ENCODE measurements around the gene KRT39. TPM values are rescaled to one million over a fixed set of nuclear protein-coding genes. Genes with fewer than 3 reads are reported as not detected.

The KRT39 gene
- total and polyA plus RNA-seq, 2 of the 8 experiments (the other 6 are each of a cell fraction or from before 2014, with no cell fraction given) = not detected

DNA sequence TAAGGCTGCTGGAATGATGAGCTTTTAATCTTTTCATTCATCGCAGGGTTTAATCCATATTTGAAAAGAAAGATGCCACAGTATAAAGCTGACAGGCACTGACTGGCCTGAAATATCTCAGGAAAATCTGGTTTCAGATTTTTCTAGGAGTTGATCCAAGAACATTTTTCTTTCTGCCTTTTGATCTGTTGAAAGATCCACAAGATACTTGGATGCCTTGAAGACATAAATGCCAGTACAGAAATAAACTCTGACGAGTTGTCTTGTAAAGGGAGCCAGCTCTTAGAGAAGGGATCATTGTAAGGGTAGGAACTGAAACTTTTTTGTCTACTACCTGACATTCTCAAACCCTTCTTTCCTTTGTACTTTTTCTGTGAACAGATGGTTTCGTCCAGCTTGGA, 56.3 kb downstream of the KRT39 start:
- Histone ChIP-seq H3K27ac (ENCODE audit: low read depth, low read length) (no peak overlapping the region), H2BK5ac (ENCODE audit: low read depth, low read length) (no peak overlapping the region), H3K4ac (replicated peaks; ENCODE audit: insufficient read length, low read depth, low read length) (no peak overlapping the region), H2BK12ac (ENCODE audit: low read depth, low read length) (no peak overlapping the region), H3K9ac (replicated peaks in 1 of 4; ENCODE audit: extremely low read depth in 1 of 4, low read depth in 3 of 4, low read length in 3 of 4) (no peak overlapping the region), H3K23me2 (ENCODE audit: low read depth, low read length) (no peaks in the 10 kb centered on the region), H3K18ac (ENCODE audit: extremely low read depth, low read length) (no peak overlapping the region), H2BK120ac (replicated peaks; ENCODE audit: low read depth, low read length) (no peak overlapping the region), H4K20me1 (replicated peaks in 1 of 2; ENCODE audit: control insufficient read depth in 1 of 2, insufficient read depth in 2 of 2, low read length in 2 of 2) (no peaks in the 10 kb centered on the region), H3K56ac (replicated peaks; ENCODE audit: insufficient read length, low read depth, low read length) (no peak overlapping the region), H3K79me2 (ENCODE audit: control insufficient read depth in 1 of 2, insufficient read depth in 2 of 2, low read length in 2 of 2) (no peaks in the 10 kb centered on the region), H3K4me3 (ENCODE audit: extremely low read depth in 1 of 4, insufficient read depth in 2 of 4, low read depth in 3 of 4, low read length in 4 of 4) (no peak overlapping the region), H4K91ac (replicated peaks; ENCODE audit: insufficient read length, low read length) (no peak overlapping the region), H4K5ac (ENCODE audit: insufficient read length, low read depth, low read length) (no peak overlapping the region), H3K27me3 (replicated peaks in 1 of 4; ENCODE audit: control insufficient read depth in 3 of 4, extremely low read depth in 1 of 4, insufficient read depth in 3 of 4, low read length in 3 of 4) (no peaks in the 10 kb centered on the region), H2AK5ac (ENCODE audit: low read depth, low read length) (no peak overlapping the region), H3K23ac (ENCODE audit: insufficient read length) (no peak overlapping the region), H3K4me1 (replicated peaks in 1 of 4; ENCODE audit: control insufficient read depth in 3 of 4, insufficient read depth in 4 of 4, low read length in 3 of 4) (peaks cover 0 to 2% (median 0%) of the 10 kb centered on the region in 4 experiments; a peak in 1 of 7 replicates), H3K36me3 (ENCODE audit: control insufficient read depth in 2 of 4, insufficient read depth in 4 of 4, low read length in 3 of 4) (no peaks in the 10 kb centered on the region), H2BK20ac (ENCODE audit: low read length) (no peak overlapping the region), H4K8ac (ENCODE audit: extremely low read depth, insufficient read depth, low read length) (no peak overlapping the region), H2BK15ac (ENCODE audit: low read length) (no peak overlapping the region), H3K4me2 (ENCODE audit: insufficient read depth in 1 of 2, low read depth in 2 of 2, low read length in 2 of 2) (no peak overlapping the region), H3K79me1 (ENCODE audit: low read depth, low read length) (no peaks in the 10 kb centered on the region), H3K9me3 (ENCODE audit: insufficient read depth in 2 of 2, low read depth in 1 of 2, low read length in 1 of 2) (no peaks in the 10 kb centered on the region), H2AFZ (ENCODE audit: low read length) (no peak overlapping the region), H3K14ac (ENCODE audit: insufficient read length) (no peak overlapping the region)
- TF ChIP-seq CTBP2 (IDR thresholded peaks at IDR 0.05; ENCODE audit: borderline replicate concordance, insufficient read depth, insufficient read length, low read length) (no peak), POLR2A (IDR thresholded peaks at IDR 0.05; ENCODE audit: control extremely low read depth in 1 of 2, low read depth in 2 of 2, low read length in 2 of 2) (no peak), GABPA (IDR thresholded peaks at IDR 0.05; ENCODE audit: borderline replicate concordance, insufficient read depth, low read length) (no peak), EZH2 (IDR thresholded peaks at IDR 0.05; ENCODE audit: low read depth, low read length, severe bottlenecking) (no peak), NRF1 (IDR thresholded peaks at IDR 0.05; ENCODE audit: low read depth, low read length) (no peak), POLR2AphosphoS5 (IDR thresholded peaks at IDR 0.05; ENCODE audit: low read depth, low read length) (no peak)
- TF ChIP-seq, protein P1, sequence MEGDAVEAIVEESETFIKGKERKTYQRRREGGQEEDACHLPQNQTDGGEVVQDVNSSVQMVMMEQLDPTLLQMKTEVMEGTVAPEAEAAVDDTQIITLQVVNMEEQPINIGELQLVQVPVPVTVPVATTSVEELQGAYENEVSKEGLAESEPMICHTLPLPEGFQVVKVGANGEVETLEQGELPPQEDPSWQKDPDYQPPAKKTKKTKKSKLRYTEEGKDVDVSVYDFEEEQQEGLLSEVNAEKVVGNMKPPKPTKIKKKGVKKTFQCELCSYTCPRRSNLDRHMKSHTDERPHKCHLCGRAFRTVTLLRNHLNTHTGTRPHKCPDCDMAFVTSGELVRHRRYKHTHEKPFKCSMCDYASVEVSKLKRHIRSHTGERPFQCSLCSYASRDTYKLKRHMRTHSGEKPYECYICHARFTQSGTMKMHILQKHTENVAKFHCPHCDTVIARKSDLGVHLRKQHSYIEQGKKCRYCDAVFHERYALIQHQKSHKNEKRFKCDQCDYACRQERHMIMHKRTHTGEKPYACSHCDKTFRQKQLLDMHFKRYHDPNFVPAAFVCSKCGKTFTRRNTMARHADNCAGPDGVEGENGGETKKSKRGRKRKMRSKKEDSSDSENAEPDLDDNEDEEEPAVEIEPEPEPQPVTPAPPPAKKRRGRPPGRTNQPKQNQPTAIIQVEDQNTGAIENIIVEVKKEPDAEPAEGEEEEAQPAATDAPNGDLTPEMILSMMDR (IDR thresholded peaks at IDR 0.05; ENCODE audit: control extremely low read depth in 1 of 3, insufficient read depth in 1 of 3, low read depth in 1 of 3, low read length in 3 of 3) = no peak
- POLR2A ChIA-PET (ENCODE audit: partially characterized antibody) = no interaction called here
- CTCF ChIA-PET (ENCODE audit: partially characterized antibody) = interaction anchor here (1.0 to 2.2 kb wide), 11 partner anchors 22 to 753 kb away, joined by 3 to 6 read pairs (median 4); no protein-coding TSS in a partner anchor
- 89% methylated on average over 3 of the region's 3 CpGs; no CpG with 5 or more reads in 1 of the 2 experiments for WGBS, 2 experiments (ENCODE audit: extremely low coverage in 1 of 2, insufficient coverage in 1 of 2, insufficient read length in 1 of 2, insufficient replicate concordance in 2 of 2, low coverage in 1 of 2, low lambda C conversion rate in 2 of 2, missing lambda C conversion rate in 1 of 2)
- no peak for FAIRE-seq
- no peak for DNase-seq (ENCODE audit: low read depth in 1 of 2, low spot score in 2 of 2)
